ENCODE data around the gene TEX22. TPM values are rescaled to one million over a fixed set of nuclear protein-coding genes. Genes with fewer than 3 reads are reported as not detected.

TEX22 gene, protein sequence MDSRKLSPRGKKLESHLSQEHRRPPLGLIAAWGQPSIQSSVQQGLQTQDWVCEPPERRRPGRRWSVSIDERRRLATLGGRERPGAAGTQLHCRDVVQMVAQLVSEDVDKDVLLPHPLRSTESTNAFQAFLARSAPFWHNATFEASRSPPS
- total RNA-seq: under 1 TPM in 1 of 4 donors, not detected in 3; 0.57 TPM

GRCh38 chr14:105398044-105398725, at the start of gene TEX22:
Gene TEX22, plus strand, starts transcription at chr14:105398538. Its CDS starts 803 bp downstream, at chr14:105399341.
- Histone ChIP-seq H3K36me3 (peaks cover 0 to 46% (median 12%) of the 10 kb centered on the region in 3 donors), H3K4me3 (peak within 1 kb of the TSS; percentile 68 to 92 (median 82)), H3K9me3 (peaks cover 0 to 6% (median 0%) of the 10 kb centered on the region in 3 donors), H3K4me1 (peaks cover 14 to 33% (median 17%) of the 10 kb centered on the region in 3 donors), H3K27ac (peak within 1 kb of the TSS; percentile 77 to 92 (median 86)), H3K27me3 (no peaks in the 10 kb centered on the region)
- WGBS, 2 donors: 0 to 18% methylated on average over 1 to 3 of the region's 77 CpGs
- peak; percentile 41 for DNase-seq
- TF ChIP-seq CTCF (IDR thresholded peaks at IDR 0.05) (peak in 1 of 6 experiments; percentile 24), POLR2A (IDR thresholded peaks at IDR 0.05) (peak in 3 of 4 donors; percentile 23 to 66 (median 61))
- intact Hi-C loops (cut with DNase I): no loop called here

DNA sequence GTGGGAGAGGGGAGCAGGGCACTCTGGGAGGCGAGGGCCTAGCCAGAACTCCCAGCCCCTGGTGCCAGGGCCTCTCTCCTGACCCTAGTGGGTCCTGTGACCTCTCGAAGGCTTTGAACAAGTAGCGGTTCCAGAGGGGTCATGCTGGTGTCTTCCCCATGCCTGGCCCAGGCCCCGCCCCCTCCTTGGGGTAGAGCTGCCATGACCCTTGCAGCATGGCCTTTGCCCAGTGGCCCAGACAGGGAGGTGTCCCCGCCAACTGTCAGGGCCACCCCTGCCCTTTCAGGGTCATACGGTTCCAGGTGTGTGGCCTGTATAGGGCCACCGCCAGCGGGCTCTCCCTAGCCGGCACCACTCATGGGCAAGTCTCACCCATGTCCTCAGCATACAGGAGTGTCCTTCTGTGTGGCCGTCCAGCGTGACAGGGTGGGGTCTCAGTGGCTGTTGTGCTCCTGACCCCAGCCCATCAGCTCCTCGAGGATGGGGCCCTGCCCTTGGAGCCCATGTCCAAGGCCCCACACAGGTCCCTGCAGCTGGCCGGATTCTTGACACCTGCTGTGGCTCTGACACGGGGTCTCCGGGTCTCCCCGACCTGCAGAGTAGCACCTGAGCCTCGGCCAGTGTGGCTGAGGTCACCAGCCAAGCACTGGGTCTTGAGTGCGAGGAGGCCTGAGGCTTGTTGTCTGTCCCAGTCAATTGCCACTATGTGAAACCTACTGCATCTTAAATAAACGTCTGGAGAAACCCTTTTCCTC, 49.2 kb upstream of the TEX22 start:
- intact Hi-C loops (cut with DNase I): loop anchor here (10.0 kb wide), 1 partner anchor 264 kb away; no protein-coding TSS in a partner anchor
- Histone ChIP-seq H3K9me3 (no peaks in the 10 kb centered on the region), H3K27me3 (no peaks in the 10 kb centered on the region), H3K27ac (no peak overlapping the region), H3K4me1 (peaks cover 0 to 23% (median 4%) of the 10 kb centered on the region in 3 donors), H3K4me3 (no peak overlapping the region), H3K36me3 (peaks cover 0 to 32% (median 0%) of the 10 kb centered on the region in 3 donors)
- DNase-seq: no peak
- 73 to 83% methylated on average over 1 to 5 of the region's 19 CpGs for WGBS, 2 donors
- TF ChIP-seq POLR2A (IDR thresholded peaks at IDR 0.05) (no peak), CTCF (IDR thresholded peaks at IDR 0.05) (no peak)

DNA sequence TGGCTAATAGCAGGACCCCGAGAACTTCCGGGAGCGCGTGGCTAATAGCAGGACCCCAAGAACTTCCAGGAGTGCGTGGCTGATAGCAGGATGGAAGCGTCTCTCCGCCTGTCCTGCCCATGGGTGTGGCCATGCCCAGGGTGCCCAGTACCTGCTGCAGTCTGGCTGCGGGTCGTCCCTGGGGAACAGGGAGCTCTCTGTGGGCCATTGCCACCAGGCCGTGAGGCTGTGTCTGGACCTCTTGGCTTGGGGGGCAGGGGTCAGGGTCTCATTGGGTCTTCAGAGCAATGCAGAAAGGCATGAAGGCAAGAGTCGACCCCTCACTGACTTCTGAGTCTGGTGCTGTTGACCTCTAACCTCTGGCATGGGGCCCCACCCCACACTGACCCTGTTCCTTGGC, 48.3 kb upstream of the TEX22 start:
- Histone ChIP-seq H3K9me3 (no peaks in the 10 kb centered on the region), H3K4me3 (no peak overlapping the region), H3K27me3 (no peaks in the 10 kb centered on the region), H3K4me1 (peaks cover 0 to 23% (median 4%) of the 10 kb centered on the region in 3 donors), H3K27ac (no peak overlapping the region), H3K36me3 (peaks cover 0 to 41% (median 0%) of the 10 kb centered on the region in 3 donors)
- 77 to 93% methylated on average over 5 to 7 of the region's 11 CpGs for WGBS, 2 donors
- intact Hi-C loops (cut with DNase I): loop anchor here (2.0 to 10.0 kb wide), 2 partner anchors 147 to 265 kb away; no protein-coding TSS in a partner anchor
- no peak for DNase-seq
- TF ChIP-seq POLR2A (IDR thresholded peaks at IDR 0.05): no peak
- TF ChIP-seq CTCF (IDR thresholded peaks at IDR 0.05): no peak

- no peaks in the 10 kb centered on the region for H3K9me3 ChIP-seq
- WGBS, 2 donors: 72 to 93% methylated on average over 3 to 11 of the region's 37 CpGs
- peaks cover 0 to 47% (median 0%) of the 10 kb centered on the region in 3 donors for H3K36me3 ChIP-seq
- H3K27ac ChIP-seq: no peak overlapping the region
- no peak for TF ChIP-seq CTCF (IDR thresholded peaks at IDR 0.05)
- no peak for TF ChIP-seq POLR2A (IDR thresholded peaks at IDR 0.05)
- intact Hi-C loops (cut with DNase I): loop anchor here (2.0 kb wide), 1 partner anchor 148 kb away; no protein-coding TSS in a partner anchor
- DNase-seq: no peak
- H3K27me3 ChIP-seq: no peaks in the 10 kb centered on the region
- peaks cover 0 to 23% (median 4%) of the 10 kb centered on the region in 3 donors for H3K4me1 ChIP-seq
- no peak overlapping the region for H3K4me3 ChIP-seq
These were observed 47.7 kb upstream of the TEX22 start for GRCh38 chr14:105350450-105351244.

Data from esophagus squamous epithelium (tissue), 5 donors.